Aorta (tissue), 5 donors: Measurements from ENCODE around the gene KIF16B. TPM values are rescaled to one million over a fixed set of nuclear protein-coding genes. Genes with fewer than 3 reads are reported as not detected.

Experiments
- ATAC-seq: fragments of 200-7000 bp; cut with Tn5 transposase; one replicate; pipeline ENCODE4 v1.9.1; 2022; ENCODE audit warnings: moderate library complexity; ENCODE audit not compliant: low FRiP score
- DNase-seq, 2 donors: peaks; one replicate each; pipeline ENCODE4 v3.0.0-alpha.2; 2020
- H3K27ac ChIP-seq, 2 donors: one replicate each; pipeline ENCODE4 v1.5.1; 2013; ENCODE audit warnings: low read length in 2 of 2, mild to moderate bottlenecking in 2 of 2, moderate library complexity in 2 of 2, control low read depth in 1 of 2, inconsistent platforms in 1 of 2, low read depth in 1 of 2
- H3K27me3 ChIP-seq, 2 donors: one replicate each; pipeline ENCODE4 v1.6.1; 2013; ENCODE audit warnings: control low read depth in 1 of 2, low read length in 1 of 2, mild to moderate bottlenecking in 1 of 2, moderate library complexity in 1 of 2; ENCODE audit not compliant: insufficient read depth in 2 of 2, control insufficient read depth in 1 of 2
- H3K36me3 ChIP-seq, 2 donors: one replicate each; pipeline ENCODE4 v1.6.1; 2013; ENCODE audit warnings: control low read depth in 1 of 2, low read length in 1 of 2, mild to moderate bottlenecking in 1 of 2; ENCODE audit not compliant: insufficient read depth in 2 of 2, control insufficient read depth in 1 of 2
- H3K4me1 ChIP-seq, 2 donors: one replicate each; pipeline ENCODE4 v1.6.1; 2013; ENCODE audit warnings: low read length in 2 of 2, control low read depth in 1 of 2, mild to moderate bottlenecking in 1 of 2, moderate library complexity in 1 of 2; ENCODE audit not compliant: insufficient read depth in 2 of 2, control insufficient read depth in 1 of 2
- H3K4me3 ChIP-seq, 2 donors: one replicate each; pipeline ENCODE4 v1.5.1; 2013; ENCODE audit warnings: low read length in 2 of 2, control low read depth in 1 of 2, mild to moderate bottlenecking in 1 of 2
- H3K9me3 ChIP-seq: one replicate; pipeline ENCODE4 v1.6.1; 2013; ENCODE audit warnings: mild to moderate bottlenecking, low read length; ENCODE audit not compliant: control insufficient read depth
- WGBS, 2 donors: extraction: QIAGEN DNeasy Blood & Tissue Kit; methylation state at CpG; one replicate each; pipeline ENCODE4 v1.1.7; 2013; 5-methylcytosine and 5-hydroxymethylcytosine counted together
- intact Hi-C, 2 donors: fragments of 100-400 bp; cut with DNase I; formaldehyde crosslinking; loops; one replicate each; pipeline versions ENCODE4 v1.14.2 to v1.15.0; 2022
- polyA plus RNA-seq, 2 donors: library from polyadenylated mRNA; stranded (reverse); fragments of 200-250 nt; gene quantifications; one replicate each; pipeline ENCODE4 v1.2.3, GENCODE V29; 2013
- total RNA-seq, 2 donors: library from RNA; stranded (reverse); fragmentation: NEBNext Ultra II Directional; extraction: Animal tissue kit (Norgen Biotek cat#: 25700); gene quantifications; one replicate each; pipeline ENCODE4 v1.2.1, GENCODE V29; 2021
- donor health status: healthy with polysubstance abuse.
- donor health status: Bipolar disorder and iron deficiency.
- donor health status: DM: no; HTN: no; CAD: no.
- donor health status: DM: no; HTN: no; CAD: no.
- donor health status: DM: yes; HTN: yes; CAD: no.

KIF16B gene
- total and polyA plus RNA-seq, 4 donors = 6.5 to 20.6 (median 13.8) TPM

DNA sequence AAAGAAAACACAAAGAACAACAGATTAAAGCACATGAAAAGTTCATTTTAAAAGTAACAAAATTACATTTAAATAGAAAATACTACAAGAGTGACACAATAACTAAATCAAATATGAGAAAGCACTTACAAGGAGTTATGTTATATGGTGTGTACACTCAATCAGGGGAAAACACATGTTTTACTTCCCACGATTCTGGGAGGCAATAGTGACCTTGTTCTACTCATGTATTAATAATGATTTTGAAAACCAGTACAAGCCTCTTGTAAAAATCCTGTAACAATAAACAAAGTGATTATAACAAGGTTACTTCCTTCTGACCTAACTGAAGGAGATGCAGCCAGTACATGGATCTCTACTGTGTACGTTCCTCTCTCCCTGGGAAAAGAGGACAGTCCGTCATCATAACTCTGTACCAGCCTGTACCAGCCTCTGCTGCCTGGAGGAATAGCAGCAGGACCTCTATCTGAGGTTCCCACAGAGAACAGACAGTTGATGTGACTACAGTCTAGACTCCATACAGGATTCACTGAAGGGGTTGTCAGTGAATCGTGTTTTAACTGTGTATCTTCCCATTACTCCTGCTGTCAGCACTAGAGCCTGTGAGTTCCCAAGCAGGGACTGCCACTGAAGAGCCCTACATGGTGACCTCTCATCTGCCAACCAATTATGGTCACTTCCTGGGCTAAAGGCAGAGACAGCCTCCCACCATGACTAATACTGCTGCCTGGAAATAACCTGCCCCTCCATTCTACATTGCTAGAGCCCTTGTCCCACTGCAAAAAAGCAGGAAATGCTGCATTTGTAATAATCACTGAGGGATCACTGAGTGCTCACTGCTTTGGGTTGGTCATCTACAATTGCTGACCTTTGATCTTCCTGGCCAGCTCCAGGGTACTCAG lies 149.7 kb downstream of the KIF16B start:
- intact Hi-C loops = no loop called here
- H3K4me3 ChIP-seq = no peak overlapping the region
- peaks cover 7 to 9% of the 10 kb centered on the region in 2 donors for H3K36me3 ChIP-seq
- no peak overlapping the region for H3K27ac ChIP-seq
- WGBS, 2 donors = 93 to 95% methylated on average over 4 of the region's 4 CpGs
- H3K9me3 ChIP-seq = no peaks in the 10 kb centered on the region
- no peak for ATAC-seq
- no peaks in the 10 kb centered on the region for H3K4me1 ChIP-seq
- DNase-seq = no peak
- H3K27me3 ChIP-seq = no peaks in the 10 kb centered on the region

GRCh38 chr20:16419138-16419715 lies 154.0 kb downstream of the KIF16B start:
- no peak overlapping the region for H3K27ac ChIP-seq
- H3K4me1 ChIP-seq = no peaks in the 10 kb centered on the region
- DNase-seq (no peak), ATAC-seq (no peak)
- peaks cover 2 to 7% of the 10 kb centered on the region in 2 donors for H3K36me3 ChIP-seq
- H3K4me3 ChIP-seq = no peak overlapping the region
- no peaks in the 10 kb centered on the region for H3K27me3 ChIP-seq
- 68 to 86% methylated on average over 2 of the region's 2 CpGs for WGBS, 2 donors
- no peaks in the 10 kb centered on the region for H3K9me3 ChIP-seq
- intact Hi-C loops = no loop called here

DNA sequence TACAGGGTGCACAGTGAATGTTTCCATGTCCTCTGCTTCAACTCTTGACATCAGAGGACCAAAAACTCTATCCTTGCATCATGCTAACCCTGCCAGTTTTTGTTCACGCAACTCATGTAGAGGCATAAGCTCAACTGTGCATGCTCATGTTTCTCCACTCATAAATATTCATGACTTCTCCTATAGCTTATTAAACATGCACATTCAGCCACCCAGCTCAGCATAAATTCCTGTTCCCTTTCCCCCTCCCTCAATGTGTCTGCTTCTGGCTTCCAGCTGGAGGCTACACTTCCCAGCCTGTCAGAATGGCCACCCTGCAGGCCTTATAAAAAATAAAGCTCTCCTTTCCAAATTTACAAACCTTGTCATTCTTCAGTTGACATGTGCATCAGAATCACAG lies 154.6 kb downstream of the KIF16B start:
- intact Hi-C loops = no loop called here
- Histone ChIP-seq H3K27me3 (no peaks in the 10 kb centered on the region), H3K9me3 (no peaks in the 10 kb centered on the region), H3K36me3 (peaks cover 2 to 5% of the 10 kb centered on the region in 2 donors), H3K27ac (no peak overlapping the region), H3K4me1 (no peaks in the 10 kb centered on the region), H3K4me3 (no peak overlapping the region)
- WGBS, 2 donors = 99 to 100% methylated on average over 1 of the region's 1 CpG
- no peak for ATAC-seq
- no peak for DNase-seq

DNA sequence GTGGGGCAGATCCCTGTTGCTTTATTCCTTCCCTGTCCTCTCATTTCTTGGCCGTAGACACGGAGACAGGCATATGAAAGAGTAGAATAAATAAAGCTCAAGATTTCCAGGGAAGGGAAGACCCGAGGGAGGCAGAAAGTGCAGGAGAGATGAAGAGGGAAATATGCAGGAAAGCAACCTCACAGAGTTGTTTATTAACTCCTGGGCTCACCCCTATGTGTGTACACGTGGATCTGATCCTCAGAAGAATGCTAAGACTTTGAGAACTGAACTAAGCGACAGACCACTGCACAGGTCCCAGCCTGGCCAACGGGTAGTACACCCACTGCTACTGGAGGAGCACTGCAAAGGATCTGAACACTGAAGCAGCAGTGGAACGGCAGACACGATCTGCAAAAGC lies 156.2 kb downstream of the KIF16B start:
- no peaks in the 10 kb centered on the region for H3K9me3 ChIP-seq
- WGBS, 2 donors = 90 to 91% methylated on average over 8 of the region's 8 CpGs
- H3K4me3 ChIP-seq = no peak overlapping the region
- intact Hi-C loops = no loop called here
- H3K27ac ChIP-seq = no peak overlapping the region
- no peaks in the 10 kb centered on the region for H3K27me3 ChIP-seq
- DNase-seq (no peak), ATAC-seq (no peak)
- no peaks in the 10 kb centered on the region for H3K4me1 ChIP-seq
- peaks cover 2 to 5% of the 10 kb centered on the region in 2 donors for H3K36me3 ChIP-seq

DNA sequence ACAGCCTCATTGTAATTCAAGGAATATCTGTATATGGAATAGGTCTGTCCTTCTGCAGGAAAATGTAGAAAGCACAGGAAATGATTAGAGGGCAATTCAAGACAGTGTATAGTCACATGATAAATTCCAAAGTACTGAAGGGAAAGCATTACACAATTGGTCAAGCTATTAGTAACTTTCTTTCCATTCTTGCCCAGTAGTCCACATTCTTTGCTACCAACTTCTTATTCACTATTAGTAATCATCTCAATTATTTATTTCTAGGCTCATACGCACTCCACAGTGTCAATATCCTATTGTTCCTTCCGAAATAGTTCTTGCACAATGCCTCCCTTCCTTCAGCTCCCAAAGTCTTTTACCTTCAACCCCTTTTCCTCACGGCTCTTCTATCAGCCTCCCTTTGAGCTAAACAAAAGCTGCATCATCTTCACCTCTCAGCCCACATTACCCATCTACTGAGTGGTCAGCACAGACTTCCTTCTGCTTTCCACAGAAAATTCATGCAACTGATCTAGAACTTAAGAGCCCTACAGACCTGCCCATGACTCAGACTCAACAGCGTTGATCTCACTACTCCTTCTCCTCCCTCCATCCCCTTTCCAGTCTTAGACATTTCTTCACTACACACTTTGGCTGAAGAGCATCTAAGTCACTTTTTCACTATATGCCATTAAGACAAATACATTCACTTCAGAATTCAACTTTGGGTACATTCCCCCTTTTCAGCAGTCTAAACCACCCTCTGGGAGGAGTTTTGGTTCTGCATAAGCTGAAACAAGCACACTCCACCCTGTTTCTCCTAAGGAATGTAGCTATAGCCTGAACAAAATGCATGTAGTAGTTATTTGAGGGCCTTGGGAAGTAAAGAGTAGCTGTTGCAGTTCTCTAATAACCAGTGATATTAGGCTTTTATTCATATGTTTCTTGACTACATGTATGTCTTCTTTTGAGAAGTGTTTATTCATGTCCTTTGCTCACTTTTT lies 157.9 kb downstream of the KIF16B start:
- intact Hi-C loops = no loop called here

GRCh38 chr20:16412906-16413305 lies 160.3 kb downstream of the KIF16B start:
- no peak overlapping the region for H3K4me3 ChIP-seq
- H3K4me1 ChIP-seq = no peaks in the 10 kb centered on the region
- H3K36me3 ChIP-seq = peaks cover 2 to 7% of the 10 kb centered on the region in 2 donors
- H3K27me3 ChIP-seq = no peaks in the 10 kb centered on the region
- intact Hi-C loops = no loop called here
- ATAC-seq = no peak
- no peak for DNase-seq
- H3K9me3 ChIP-seq = peaks cover 3% of the 10 kb centered on the region
- 93% methylated on average over 1 of the region's 1 CpG for WGBS, 2 donors
- H3K27ac ChIP-seq = no peak overlapping the region

More for the DNA sequence above, 157.9 kb downstream of the KIF16B start:
- Histone ChIP-seq H3K4me1 (no peaks in the 10 kb centered on the region), H3K27ac (no peak overlapping the region), H3K36me3 (peaks cover 2 to 10% of the 10 kb centered on the region in 2 donors), H3K27me3 (no peaks in the 10 kb centered on the region), H3K9me3 (peaks cover 3% of the 10 kb centered on the region), H3K4me3 (no peak overlapping the region)
- DNase-seq (no peak), ATAC-seq (no peak)
- 96 to 98% methylated on average over 4 of the region's 4 CpGs for WGBS, 2 donors

DNA sequence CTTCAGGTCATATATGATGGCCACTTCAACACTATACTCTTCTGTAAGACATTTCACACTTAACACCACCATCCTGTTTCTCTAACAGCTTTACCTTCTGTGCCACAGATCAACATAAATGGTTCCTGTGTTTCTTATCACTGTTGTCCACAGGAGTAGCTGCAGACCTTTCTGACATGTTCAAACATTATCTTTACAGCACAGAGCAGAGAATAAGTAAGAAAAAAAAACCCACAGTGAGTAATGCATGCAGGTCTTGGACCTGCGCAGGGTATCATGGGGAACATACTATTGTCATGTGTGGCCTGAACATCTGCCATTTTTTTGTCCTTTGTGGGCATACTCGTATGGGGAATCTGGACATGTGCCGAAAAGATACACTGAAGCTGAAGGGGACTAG lies 161.9 kb downstream of the KIF16B start:
- ATAC-seq = no peak
- intact Hi-C loops = no loop called here
- no peak for DNase-seq
- peaks cover 3% of the 10 kb centered on the region for H3K9me3 ChIP-seq
- no peak overlapping the region for H3K27ac ChIP-seq
- peaks cover 0 to 7% of the 10 kb centered on the region in 2 donors for H3K36me3 ChIP-seq
- H3K4me1 ChIP-seq = no peaks in the 10 kb centered on the region
- no peaks in the 10 kb centered on the region for H3K27me3 ChIP-seq
- WGBS, 2 donors = 98 to 99% methylated on average over 3 of the region's 3 CpGs
- no peak overlapping the region for H3K4me3 ChIP-seq

- Histone ChIP-seq H3K9me3 (peaks cover 3% of the 10 kb centered on the region), H3K36me3 (peaks cover 0 to 9% of the 10 kb centered on the region in 2 donors), H3K4me3 (no peak overlapping the region), H3K4me1 (no peaks in the 10 kb centered on the region), H3K27me3 (no peaks in the 10 kb centered on the region), H3K27ac (no peak overlapping the region)
- ATAC-seq = no peak
- intact Hi-C loops = no loop called here
- WGBS, 2 donors = 96 to 97% methylated on average over 3 of the region's 3 CpGs
- no peak for DNase-seq
These were observed 162.6 kb downstream of the KIF16B start for GRCh38 chr20:16410626-16411025.
